Transverse colon (tissue), 4 donors: ENCODE data around the gene ESRRA. TPM values are rescaled to one million over a fixed set of nuclear protein-coding genes. Genes with fewer than 3 reads are reported as not detected.

ENCODE experiments used
- DNase-seq: peaks from one replicate; pipeline ENCODE4 v3.0.0-alpha.2; 2019
- H3K27ac ChIP-seq, 4 donors: fragments of 200-600 bp; sonication (generic); 2 replicates each; pipeline ENCODE4 v1.5.1; 2016 to 2018; ENCODE audit warnings: inconsistent platforms in 4 of 4
- H3K27me3 ChIP-seq: fragments of 200-600 bp; sonication (generic); 2 replicates; pipeline ENCODE4 v1.5.1; 2017; ENCODE audit warnings: inconsistent platforms
- H3K36me3 ChIP-seq, 4 donors: fragments of 200-600 bp; sonication (generic); 2 replicates each; pipeline ENCODE4 v1.5.1; 2017 to 2019; ENCODE audit warnings: inconsistent platforms in 4 of 4
- H3K4me1 ChIP-seq, 4 donors: fragments of 200-600 bp; sonication (generic); 2 replicates each; pipeline ENCODE4 v1.5.1; 2017 to 2020; ENCODE audit warnings: inconsistent platforms in 4 of 4
- H3K4me3 ChIP-seq, 4 donors: fragments of 200-600 bp; sonication (generic); 1 replicate in 1 of 4; 2 replicates in 3 of 4; pipeline versions ENCODE4 v1.5.1 to v1.6.1; 2017 to 2019; ENCODE audit warnings: inconsistent platforms in 4 of 4
- H3K9me3 ChIP-seq, 2 donors: fragments of 200-600 bp; sonication (generic); 2 replicates each; pipeline ENCODE4 v1.5.1; 2017 to 2019; ENCODE audit warnings: inconsistent platforms in 2 of 2
- EP300 ChIP-seq: sonication (generic); formaldehyde crosslinking; IDR thresholded peaks from one replicate; pipeline ENCODE4 v1.6.1; 2017; ENCODE audit warnings: antibody characterized with exemption, low read depth
- POLR2A ChIP-seq: fragments of 450-650 bp; IDR thresholded peaks from one replicate; pipeline ENCODE4 v1.6.1; 2016; ENCODE audit warnings: antibody characterized with exemption, mild to moderate bottlenecking, moderate library complexity
- POLR2AphosphoS5 ChIP-seq, 3 donors: sonication (generic); formaldehyde crosslinking; IDR thresholded peaks; one replicate each; pipeline ENCODE4 v1.6.1; 2016; ENCODE audit warnings: antibody characterized with exemption in 3 of 3
- WGBS, 2 donors: methylation state at CpG; one replicate each; pipeline ENCODE4 v1.1.5; 2018; ENCODE audit warnings: low coverage in 1 of 2; 5-methylcytosine and 5-hydroxymethylcytosine counted together
- in situ Hi-C, 4 donors: fragments of 200-750 bp; cut with MboI; loops; one replicate each; pipeline versions ENCODE4 v1.15.0 to v1.15.1; 2017; ENCODE audit warnings: low sequenced_read_pairs in 3 of 4, low pct_ligation_motif_present in 1 of 4, low pct_unique_long_range_greater_than_20kb in 1 of 4
- intact Hi-C: fragments of 100-400 bp; cut with DNase I; formaldehyde crosslinking; loops from one replicate; pipeline ENCODE4 v1.15.1; 2023; ENCODE audit warnings: low total_unique reads
- total RNA-seq, 4 donors: library from RNA; depleted of rRNA; stranded (reverse); fragments of >200 nt; gene quantifications; one replicate each; pipeline ENCODE4 v1.1.0, GENCODE V29; 2016
- TF ChIP-seq, protein P1 (sequence below), 5 experiments: fragments of 200-600 bp in 3 of 5; fragments of 450-650 bp in 2 of 5; sonication (generic) in 3 of 5; IDR thresholded peaks; 1 replicate in 2 of 5; 2 replicates in 3 of 5; pipeline ENCODE4 v1.5.1; 2016 to 2017; ENCODE audit warnings: antibody characterized with exemption in 5 of 5, inconsistent platforms in 3 of 5, mild to moderate bottlenecking in 2 of 5, moderate library complexity in 1 of 5

ESRRA gene
- total RNA-seq, 4 donors from 2014 or later, result 142 to 272 (median 221) TPM

DNA sequence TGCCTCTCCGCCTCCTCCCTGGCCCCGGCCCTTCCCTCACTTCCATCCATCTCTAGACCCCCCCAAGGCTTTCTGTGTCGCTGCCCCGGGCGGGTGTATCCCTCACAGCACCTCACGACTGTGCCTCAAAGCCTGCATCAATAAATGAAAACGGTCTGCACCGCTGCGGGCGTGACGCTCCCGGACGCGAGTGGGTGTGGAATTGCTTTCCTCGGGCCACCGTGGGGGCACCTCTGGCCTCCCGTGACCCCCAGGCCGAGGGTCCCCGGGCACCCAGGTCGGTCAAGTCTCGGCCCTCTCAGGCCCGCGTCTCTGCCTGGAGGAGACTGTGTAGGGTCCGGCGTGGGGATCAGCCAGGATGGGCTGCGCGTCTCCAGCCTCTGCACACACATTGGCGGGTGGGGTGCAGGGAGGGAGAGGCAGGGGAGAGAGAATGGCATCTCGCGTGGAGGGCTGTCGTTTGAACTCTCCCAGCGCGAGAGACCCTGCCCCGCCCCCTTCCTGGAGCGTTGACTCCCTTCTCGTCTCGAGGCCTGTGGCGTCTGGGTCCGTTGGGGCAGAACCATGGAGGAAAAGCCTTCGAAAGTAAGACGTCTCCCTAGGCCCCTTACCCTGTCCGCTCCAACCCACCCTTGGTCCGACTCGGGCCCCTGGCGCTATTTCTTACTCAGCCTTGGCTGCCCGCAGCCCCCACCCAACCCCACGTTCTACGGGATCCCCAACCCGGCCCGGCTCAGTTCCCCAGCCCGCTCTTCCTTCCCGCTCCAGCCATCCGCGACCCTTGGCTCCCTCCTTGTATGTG lies 5.3 kb upstream of the ESRRA start, which contains the start of gene CATSPERZ:
CATSPERZ (plus strand) TSS at position 512 of the 802 bp plus-strand sequence; CDS start at position 565, 53 bp downstream.
- DNase-seq, result no peak
- TF ChIP-seq, protein P1, sequence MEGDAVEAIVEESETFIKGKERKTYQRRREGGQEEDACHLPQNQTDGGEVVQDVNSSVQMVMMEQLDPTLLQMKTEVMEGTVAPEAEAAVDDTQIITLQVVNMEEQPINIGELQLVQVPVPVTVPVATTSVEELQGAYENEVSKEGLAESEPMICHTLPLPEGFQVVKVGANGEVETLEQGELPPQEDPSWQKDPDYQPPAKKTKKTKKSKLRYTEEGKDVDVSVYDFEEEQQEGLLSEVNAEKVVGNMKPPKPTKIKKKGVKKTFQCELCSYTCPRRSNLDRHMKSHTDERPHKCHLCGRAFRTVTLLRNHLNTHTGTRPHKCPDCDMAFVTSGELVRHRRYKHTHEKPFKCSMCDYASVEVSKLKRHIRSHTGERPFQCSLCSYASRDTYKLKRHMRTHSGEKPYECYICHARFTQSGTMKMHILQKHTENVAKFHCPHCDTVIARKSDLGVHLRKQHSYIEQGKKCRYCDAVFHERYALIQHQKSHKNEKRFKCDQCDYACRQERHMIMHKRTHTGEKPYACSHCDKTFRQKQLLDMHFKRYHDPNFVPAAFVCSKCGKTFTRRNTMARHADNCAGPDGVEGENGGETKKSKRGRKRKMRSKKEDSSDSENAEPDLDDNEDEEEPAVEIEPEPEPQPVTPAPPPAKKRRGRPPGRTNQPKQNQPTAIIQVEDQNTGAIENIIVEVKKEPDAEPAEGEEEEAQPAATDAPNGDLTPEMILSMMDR (IDR thresholded peaks at IDR 0.05), result no peak
- TF ChIP-seq POLR2AphosphoS5 (IDR thresholded peaks at IDR 0.05) (no peak), EP300 (no peak), POLR2A (no peak)
- in situ Hi-C loops, result loop anchor here (5.0 to 10.0 kb wide), 2 partner anchors 95 to 98 kb away; partner anchors contain the start of gene FERMT3 (in 1 of the 4)
- Histone ChIP-seq H3K36me3 (no peaks in the 10 kb centered on the region), H3K27me3 (peaks cover 65% of the 10 kb centered on the region), H3K4me1 (peaks cover 18 to 29% (median 28%) of the 10 kb centered on the region in 4 donors), H3K27ac (peak within 1 kb of the TSS in 1 of 4 donors; percentile 3), H3K4me3 (peak within 1 kb of the TSS in 3 of 4 donors; percentile 21 to 50 (median 37)), H3K9me3 (no peaks in the 10 kb centered on the region)
- WGBS, 2 donors, result 8% methylated on average over 54 of the region's 54 CpGs; no CpG with 5 or more reads in 1 of the 2 donors
- intact Hi-C loops, result loop anchor here (5.0 kb wide), 1 partner anchor 48 kb away; the partner anchor contains the start of gene PLCB3

DNA sequence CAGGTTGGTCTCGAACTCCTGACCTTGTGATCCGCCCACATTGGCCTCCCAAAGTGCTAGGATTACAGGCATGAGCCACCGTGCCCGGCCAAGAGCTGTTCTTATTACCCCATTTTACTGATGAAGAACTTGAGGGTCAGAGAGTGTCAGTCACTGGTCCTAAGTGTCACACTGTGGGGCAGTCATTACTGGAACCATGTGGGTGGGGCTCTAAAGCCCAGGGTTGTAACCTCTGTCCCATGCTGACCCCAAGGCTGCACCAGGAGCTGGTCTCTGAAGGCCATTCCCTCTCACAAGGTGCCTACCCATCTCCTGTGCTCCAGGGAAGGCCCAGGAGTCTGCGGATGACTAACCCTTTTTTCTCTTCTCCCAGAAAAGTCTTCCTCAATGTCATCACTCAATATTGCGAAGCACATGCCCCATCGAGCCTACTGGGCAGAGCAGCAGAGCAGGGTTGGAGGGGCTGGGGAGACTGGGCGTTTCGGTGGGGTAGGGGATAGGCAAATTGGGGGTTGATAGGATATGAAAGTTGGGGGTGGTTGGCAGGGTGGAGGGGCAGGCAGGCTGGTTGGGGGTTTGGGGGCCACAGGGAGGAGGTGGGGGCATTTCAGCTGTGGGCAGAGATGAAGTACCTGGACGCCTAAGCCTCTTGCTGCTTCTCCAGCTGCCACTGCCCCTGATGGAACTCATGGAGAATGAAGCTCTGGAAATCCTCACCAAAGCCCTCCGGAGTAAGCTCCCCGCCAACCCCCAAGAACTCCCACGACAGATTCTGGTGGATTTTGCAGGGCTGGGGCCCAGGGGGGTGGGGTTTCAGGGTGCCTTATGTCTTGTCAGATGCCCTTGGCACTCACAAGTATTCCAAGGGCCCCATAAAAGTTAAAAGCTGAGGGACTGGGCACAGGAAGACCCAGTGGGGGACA lies 2.0 kb upstream of the ESRRA start:
- peaks cover 22 to 51% (median 45%) of the 10 kb centered on the region in 4 donors for H3K4me1 ChIP-seq

DNA sequence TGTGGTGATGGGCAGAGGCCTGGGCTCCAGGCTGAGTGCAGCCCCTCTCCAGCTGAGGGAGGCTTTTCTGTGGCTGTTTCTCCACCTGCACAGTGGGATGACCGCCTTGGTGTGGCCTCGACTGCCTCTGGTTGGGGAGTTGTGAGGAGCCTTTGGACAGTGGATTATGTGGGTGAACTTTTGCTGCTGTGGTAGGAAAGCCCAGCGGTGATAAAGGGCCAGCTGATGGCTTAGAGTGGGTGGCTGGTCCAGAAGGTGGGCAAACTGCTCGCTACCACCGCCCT lies 1.4 kb upstream of the ESRRA start:
- intact Hi-C loops, result loop anchor here (5.0 kb wide), 1 partner anchor 52 kb away; the partner anchor contains the start of gene PLCB3
- 20 to 44% methylated on average over 2 to 5 of the region's 5 CpGs for WGBS, 2 donors
- H3K9me3 ChIP-seq, result no peaks in the 10 kb centered on the region
- peak overlapping the region; percentile 90 to 99 (median 98) for H3K27ac ChIP-seq
- H3K4me3 ChIP-seq, result peak overlapping the region in 3 of 4 donors; percentile 32 to 81 (median 65)
- peaks cover 27% of the 10 kb centered on the region for H3K27me3 ChIP-seq
- DNase-seq, result no peak
- TF ChIP-seq EP300, result no peak
- no peak for TF ChIP-seq POLR2A
- TF ChIP-seq POLR2AphosphoS5 (IDR thresholded peaks at IDR 0.05), result no peak
- TF ChIP-seq, protein P1 (IDR thresholded peaks at IDR 0.05), result no peak
- in situ Hi-C loops, result loop anchor here in 2 of 4 donors (5.0 kb wide), 1 partner anchor 102 kb away; no protein-coding TSS in a partner anchor
- H3K4me1 ChIP-seq, result peaks cover 21 to 50% (median 45%) of the 10 kb centered on the region in 4 donors
- H3K36me3 ChIP-seq, result no peaks in the 10 kb centered on the region

More for the DNA sequence above, 2.0 kb upstream of the ESRRA start:
- in situ Hi-C loops (loop anchor here in 2 of 4 donors (5.0 kb wide), 1 partner anchor 101 kb away; no protein-coding TSS in a partner anchor), intact Hi-C loops (loop anchor here (5.0 kb wide), 1 partner anchor 51 kb away; the partner anchor contains the start of gene PLCB3)
- peak overlapping the region; percentile 90 to 99 (median 98) for H3K27ac ChIP-seq
- H3K9me3 ChIP-seq, result no peaks in the 10 kb centered on the region
- no peak for TF ChIP-seq POLR2AphosphoS5 (IDR thresholded peaks at IDR 0.05)
- no peak for TF ChIP-seq POLR2A
- no peak for TF ChIP-seq EP300
- TF ChIP-seq, protein P1 (IDR thresholded peaks at IDR 0.05), result no peak
- WGBS, 2 donors, result 82% methylated on average over 13 of the region's 13 CpGs; no CpG with 5 or more reads in 1 of the 2 donors
- peak overlapping the region in 1 of 4 donors; percentile 65 for H3K4me3 ChIP-seq
- H3K27me3 ChIP-seq, result peaks cover 33% of the 10 kb centered on the region
- no peaks in the 10 kb centered on the region for H3K36me3 ChIP-seq
- no peak for DNase-seq
